ENCODE measurements around the gene SMLR1. TPM values are rescaled to one million over a fixed set of nuclear protein-coding genes. Genes with fewer than 3 reads are reported as not detected.

The SMLR1 gene
- total RNA-seq, 1 donor from 2014 or later = not detected

DNA sequence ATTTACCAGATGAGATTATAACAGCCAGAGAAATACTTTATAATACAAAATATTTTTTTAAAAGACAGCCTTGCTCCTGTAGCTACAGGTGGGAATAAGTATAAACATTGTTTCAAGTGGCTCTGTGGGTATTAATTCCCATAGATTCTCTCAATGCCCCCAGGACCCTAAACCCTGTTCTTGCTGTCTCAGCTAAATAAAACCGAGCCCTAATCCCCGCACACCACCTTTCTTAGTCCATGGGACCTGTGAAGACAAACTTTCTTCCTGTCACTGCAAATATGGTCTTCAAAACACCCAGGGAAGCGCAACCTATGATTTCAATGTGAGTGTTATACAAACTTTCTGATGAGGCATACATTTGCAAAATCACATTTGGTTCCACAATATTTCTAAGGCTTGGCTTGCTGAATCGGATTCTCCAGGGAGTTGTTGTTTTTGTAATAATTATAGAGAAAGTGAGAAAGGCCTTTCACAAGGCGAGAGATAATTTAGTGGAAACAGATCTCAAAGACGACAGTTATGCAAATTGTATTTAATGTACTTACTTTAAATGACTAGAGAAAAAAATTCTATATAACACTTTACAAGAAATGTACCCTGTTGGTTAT is 11.1 kb downstream of the SMLR1 start:
- peaks cover 0 to 3% (median 0%) of the 10 kb centered on the region in 3 donors for H3K4me1 ChIP-seq (ENCODE audit: control insufficient read depth in 3 of 3, insufficient read depth in 3 of 3, low read length in 3 of 3)

GRCh38 chr6:130838951-130839350 is 11.7 kb downstream of the SMLR1 start:
- H3K27me3 ChIP-seq (ENCODE audit: control insufficient read depth in 3 of 3, insufficient read depth in 3 of 3, low read length in 3 of 3) = no peaks in the 10 kb centered on the region
- H3K36me3 ChIP-seq (ENCODE audit: control insufficient read depth in 3 of 3, insufficient read depth in 3 of 3, low read length in 3 of 3) = peaks cover 0 to 2% (median 0%) of the 10 kb centered on the region in 3 donors
- no peak overlapping the region for H3K9ac ChIP-seq (ENCODE audit: low read depth in 1 of 3, low read length in 3 of 3)
- H3K27ac ChIP-seq (ENCODE audit: low read depth, low read length) = no peak overlapping the region
- no peaks in the 10 kb centered on the region for H3K9me3 ChIP-seq (ENCODE audit: control insufficient read depth in 3 of 3, low read length in 3 of 3)
- peaks cover 0 to 3% (median 0%) of the 10 kb centered on the region in 3 donors for H3K4me1 ChIP-seq (ENCODE audit: control insufficient read depth in 3 of 3, insufficient read depth in 3 of 3, low read length in 3 of 3)
- no peak overlapping the region for H3K4me3 ChIP-seq (ENCODE audit: low read length in 3 of 3)

More for the DNA sequence above, 11.1 kb downstream of the SMLR1 start:
- H3K4me3 ChIP-seq (ENCODE audit: low read length in 3 of 3) = no peak overlapping the region
- no peaks in the 10 kb centered on the region for H3K27me3 ChIP-seq (ENCODE audit: control insufficient read depth in 3 of 3, insufficient read depth in 3 of 3, low read length in 3 of 3)
- H3K27ac ChIP-seq (ENCODE audit: low read depth, low read length) = no peak overlapping the region
- no peaks in the 10 kb centered on the region for H3K9me3 ChIP-seq (ENCODE audit: control insufficient read depth in 3 of 3, low read length in 3 of 3)
- peaks cover 0 to 2% (median 0%) of the 10 kb centered on the region in 3 donors for H3K36me3 ChIP-seq (ENCODE audit: control insufficient read depth in 3 of 3, insufficient read depth in 3 of 3, low read length in 3 of 3)
- no peak overlapping the region for H3K9ac ChIP-seq (ENCODE audit: low read depth in 1 of 3, low read length in 3 of 3)

- Histone ChIP-seq H3K36me3 (ENCODE audit: control insufficient read depth in 3 of 3, insufficient read depth in 3 of 3, low read length in 3 of 3) (peaks cover 0 to 2% (median 0%) of the 10 kb centered on the region in 3 donors), H3K4me1 (ENCODE audit: control insufficient read depth in 3 of 3, insufficient read depth in 3 of 3, low read length in 3 of 3) (peaks cover 0 to 3% (median 0%) of the 10 kb centered on the region in 3 donors)
These were observed 12.2 kb downstream of the SMLR1 start for GRCh38 chr6:130839379-130839778.

DNA sequence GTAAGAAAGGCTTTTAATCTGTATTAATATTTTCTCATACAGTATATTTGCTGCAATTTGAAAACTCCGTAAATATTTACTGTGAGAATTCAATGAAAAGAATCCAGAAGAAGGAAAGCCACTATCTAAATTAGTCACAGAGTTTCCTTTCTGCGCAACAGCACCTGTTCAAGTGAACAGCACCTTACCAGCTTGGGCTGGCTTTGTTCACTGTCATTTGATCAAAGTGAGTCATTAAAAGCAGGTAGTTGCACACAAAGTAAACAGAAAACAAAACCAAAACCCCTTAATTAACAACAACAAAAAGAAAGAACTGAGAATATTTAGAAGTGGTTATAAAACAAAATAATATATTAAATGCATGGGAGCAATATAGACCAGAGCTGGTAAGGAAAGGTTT is 12.8 kb downstream of the SMLR1 start:
- H3K4me3 ChIP-seq (ENCODE audit: low read length in 3 of 3) = no peak overlapping the region
- no peaks in the 10 kb centered on the region for H3K27me3 ChIP-seq (ENCODE audit: control insufficient read depth in 3 of 3, insufficient read depth in 3 of 3, low read length in 3 of 3)
- H3K4me1 ChIP-seq (ENCODE audit: control insufficient read depth in 3 of 3, insufficient read depth in 3 of 3, low read length in 3 of 3) = peaks cover 0 to 3% (median 0%) of the 10 kb centered on the region in 3 donors
- peaks cover 0 to 2% (median 0%) of the 10 kb centered on the region in 3 donors for H3K36me3 ChIP-seq (ENCODE audit: control insufficient read depth in 3 of 3, insufficient read depth in 3 of 3, low read length in 3 of 3)
- H3K9me3 ChIP-seq (ENCODE audit: control insufficient read depth in 3 of 3, low read length in 3 of 3) = no peaks in the 10 kb centered on the region
- no peak overlapping the region for H3K27ac ChIP-seq (ENCODE audit: low read depth, low read length)
- H3K9ac ChIP-seq (ENCODE audit: low read depth in 1 of 3, low read length in 3 of 3) = no peak overlapping the region

More at GRCh38 chr6:130839379-130839778, 12.2 kb downstream of the SMLR1 start:
- Histone ChIP-seq H3K27me3 (ENCODE audit: control insufficient read depth in 3 of 3, insufficient read depth in 3 of 3, low read length in 3 of 3) (no peaks in the 10 kb centered on the region), H3K27ac (ENCODE audit: low read depth, low read length) (no peak overlapping the region), H3K4me3 (ENCODE audit: low read length in 3 of 3) (no peak overlapping the region), H3K9ac (ENCODE audit: low read depth in 1 of 3, low read length in 3 of 3) (no peak overlapping the region), H3K9me3 (ENCODE audit: control insufficient read depth in 3 of 3, low read length in 3 of 3) (no peaks in the 10 kb centered on the region)

GRCh38 chr6:130841128-130841728 is 14.0 kb downstream of the SMLR1 start:
- H3K27ac ChIP-seq (ENCODE audit: low read depth, low read length) = no peak overlapping the region
- no peaks in the 10 kb centered on the region for H3K9me3 ChIP-seq (ENCODE audit: control insufficient read depth in 3 of 3, low read length in 3 of 3)

DNA sequence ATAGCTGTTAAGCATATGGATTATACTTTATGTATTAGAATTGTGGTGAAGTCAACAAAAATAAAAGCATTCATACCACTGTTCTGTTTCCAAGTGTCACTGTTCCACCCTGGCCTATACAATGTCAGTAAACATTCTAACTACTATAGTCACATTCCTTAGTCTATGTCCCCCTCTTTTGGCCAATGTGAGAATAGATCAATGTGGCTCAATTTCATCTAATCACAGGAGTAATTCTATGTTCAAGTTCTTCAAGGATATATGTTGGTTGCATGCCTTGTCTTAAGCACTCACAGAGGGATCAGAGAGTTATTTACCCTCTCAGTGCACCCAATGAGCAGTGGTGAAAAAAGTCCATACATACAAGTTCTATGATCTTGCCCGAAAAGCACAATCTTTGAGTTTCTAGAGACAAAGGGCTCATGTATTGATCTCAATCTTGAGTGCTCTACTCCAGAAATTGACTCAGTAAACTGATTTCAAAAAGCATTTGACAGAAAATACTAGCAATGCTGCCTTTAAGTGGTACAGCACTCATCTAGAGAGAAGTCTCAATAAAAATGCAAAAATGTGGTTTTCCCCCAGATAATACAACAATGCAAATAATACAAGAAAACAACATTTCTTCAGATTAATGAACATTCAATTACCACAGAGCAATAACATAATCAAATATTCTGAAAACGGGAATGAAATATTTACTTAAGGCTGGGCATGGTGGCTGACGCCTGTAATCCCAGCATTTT is 16.5 kb downstream of the SMLR1 start:
- Histone ChIP-seq H3K4me3 (ENCODE audit: low read length in 3 of 3) (no peak overlapping the region), H3K27me3 (ENCODE audit: control insufficient read depth in 3 of 3, insufficient read depth in 3 of 3, low read length in 3 of 3) (no peaks in the 10 kb centered on the region), H3K27ac (ENCODE audit: low read depth, low read length) (no peak overlapping the region), H3K9ac (ENCODE audit: low read depth in 1 of 3, low read length in 3 of 3) (no peak overlapping the region), H3K36me3 (ENCODE audit: control insufficient read depth in 3 of 3, insufficient read depth in 3 of 3, low read length in 3 of 3) (peaks cover 0 to 2% (median 0%) of the 10 kb centered on the region in 3 donors), H3K9me3 (ENCODE audit: control insufficient read depth in 3 of 3, low read length in 3 of 3) (no peaks in the 10 kb centered on the region), H3K4me1 (ENCODE audit: control insufficient read depth in 3 of 3, insufficient read depth in 3 of 3, low read length in 3 of 3) (no peaks in the 10 kb centered on the region)

More at GRCh38 chr6:130841128-130841728, 14.0 kb downstream of the SMLR1 start:
- H3K27me3 ChIP-seq (ENCODE audit: control insufficient read depth in 3 of 3, insufficient read depth in 3 of 3, low read length in 3 of 3) = no peaks in the 10 kb centered on the region
- H3K9ac ChIP-seq (ENCODE audit: low read depth in 1 of 3, low read length in 3 of 3) = no peak overlapping the region
- no peak overlapping the region for H3K4me3 ChIP-seq (ENCODE audit: low read length in 3 of 3)
- peaks cover 0 to 2% (median 0%) of the 10 kb centered on the region in 3 donors for H3K36me3 ChIP-seq (ENCODE audit: control insufficient read depth in 3 of 3, insufficient read depth in 3 of 3, low read length in 3 of 3)
- H3K4me1 ChIP-seq (ENCODE audit: control insufficient read depth in 3 of 3, insufficient read depth in 3 of 3, low read length in 3 of 3) = peaks cover 0 to 3% (median 0%) of the 10 kb centered on the region in 3 donors

DNA sequence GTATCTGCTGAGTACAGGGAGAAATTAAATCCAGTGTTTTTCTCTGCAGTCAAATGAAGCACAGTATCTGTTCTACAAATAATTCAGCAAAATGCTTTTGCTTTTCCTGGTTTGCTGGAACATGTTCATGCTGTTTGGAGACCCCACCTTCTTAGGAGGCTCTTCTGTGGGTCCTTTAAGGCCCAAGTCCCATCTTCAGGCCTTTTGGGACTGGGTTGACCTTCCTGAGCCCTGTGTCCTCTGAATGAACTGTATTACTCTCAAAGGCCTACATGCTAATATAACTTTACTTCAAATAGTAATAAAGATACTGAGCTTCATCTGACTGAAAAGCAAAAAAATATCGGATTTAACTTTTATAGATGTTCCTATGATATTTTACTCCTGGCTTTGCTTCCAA is 19.3 kb downstream of the SMLR1 start:
- Histone ChIP-seq H3K4me1 (ENCODE audit: control insufficient read depth in 3 of 3, insufficient read depth in 3 of 3, low read length in 3 of 3) (no peaks in the 10 kb centered on the region), H3K9ac (ENCODE audit: low read depth in 1 of 3, low read length in 3 of 3) (no peak overlapping the region), H3K27me3 (ENCODE audit: control insufficient read depth in 3 of 3, insufficient read depth in 3 of 3, low read length in 3 of 3) (no peaks in the 10 kb centered on the region), H3K9me3 (ENCODE audit: control insufficient read depth in 3 of 3, low read length in 3 of 3) (no peaks in the 10 kb centered on the region), H3K4me3 (ENCODE audit: low read length in 3 of 3) (no peak overlapping the region), H3K36me3 (ENCODE audit: control insufficient read depth in 3 of 3, insufficient read depth in 3 of 3, low read length in 3 of 3) (no peaks in the 10 kb centered on the region), H3K27ac (ENCODE audit: low read depth, low read length) (no peak overlapping the region)

GRCh38 chr6:130847001-130847910 is 20.1 kb downstream of the SMLR1 start:
- no peaks in the 10 kb centered on the region for H3K36me3 ChIP-seq (ENCODE audit: control insufficient read depth in 3 of 3, insufficient read depth in 3 of 3, low read length in 3 of 3)
- H3K27me3 ChIP-seq (ENCODE audit: control insufficient read depth in 3 of 3, insufficient read depth in 3 of 3, low read length in 3 of 3) = no peaks in the 10 kb centered on the region
- H3K4me3 ChIP-seq (ENCODE audit: low read length in 3 of 3) = no peak overlapping the region
- H3K9ac ChIP-seq (ENCODE audit: low read depth in 1 of 3, low read length in 3 of 3) = no peak overlapping the region
- H3K4me1 ChIP-seq (ENCODE audit: control insufficient read depth in 3 of 3, insufficient read depth in 3 of 3, low read length in 3 of 3) = peaks cover 0 to 2% (median 0%) of the 10 kb centered on the region in 3 donors
- H3K27ac ChIP-seq (ENCODE audit: low read depth, low read length) = no peak overlapping the region
- no peaks in the 10 kb centered on the region for H3K9me3 ChIP-seq (ENCODE audit: control insufficient read depth in 3 of 3, low read length in 3 of 3)

GRCh38 chr6:130848945-130849344 is 21.7 kb downstream of the SMLR1 start:
- Histone ChIP-seq H3K4me1 (ENCODE audit: control insufficient read depth in 3 of 3, insufficient read depth in 3 of 3, low read length in 3 of 3) (peaks cover 0 to 6% (median 0%) of the 10 kb centered on the region in 3 donors), H3K9me3 (ENCODE audit: control insufficient read depth in 3 of 3, low read length in 3 of 3) (no peaks in the 10 kb centered on the region), H3K4me3 (ENCODE audit: low read length in 3 of 3) (no peak overlapping the region), H3K27me3 (ENCODE audit: control insufficient read depth in 3 of 3, insufficient read depth in 3 of 3, low read length in 3 of 3) (no peaks in the 10 kb centered on the region), H3K27ac (ENCODE audit: low read depth, low read length) (no peak overlapping the region), H3K9ac (ENCODE audit: low read depth in 1 of 3, low read length in 3 of 3) (no peak overlapping the region), H3K36me3 (ENCODE audit: control insufficient read depth in 3 of 3, insufficient read depth in 3 of 3, low read length in 3 of 3) (no peaks in the 10 kb centered on the region)

Measured in skeletal muscle tissue (tissue), 4 donors.